OCI-LY7 (cell line): ENCODE results near the gene ITGA3. TPM values are rescaled to one million over a fixed set of nuclear protein-coding genes. Genes with fewer than 3 reads are reported as not detected.

Experiments
- BruUV-seq: library from RNA; stranded (reverse); fragments of 400-500 nt; replicated peaks from 2 replicates; lab custom pipeline; 2021; lab: Mats Ljungman, UMichigan
- CTCF ChIA-PET: fragments of 300-600 bp; sonication (Branson Sonifier 250); formaldehyde crosslinking; loops from one replicate; lab custom pipeline; 2022; ENCODE audit warnings: antibody characterized with exemption; ENCODE audit not compliant: unreplicated experiment; lab: Charles Lee
- POLR2A ChIA-PET: fragments of 300-600 bp; sonication (Branson Sonifier 250); formaldehyde crosslinking; loops from one replicate; lab custom pipeline; 2022; ENCODE audit warnings: antibody characterized with exemption; lab: Charles Lee
- DNase-seq: peaks from one replicate; pipeline ENCODE4 v3.0.0-alpha.2; 2015; ENCODE audit warnings: low spot score
- H2AFZ ChIP-seq: fragments of 200-600 bp; sonication (generic), shearing (Covaris generic); 2 replicates; pipeline ENCODE4 v1.6.1; 2014; ENCODE audit warnings: mild to moderate bottlenecking, antibody characterized with exemption, low read length, moderate library complexity
- H3K27ac ChIP-seq: fragments of 200-600 bp; sonication (generic); 2 replicates; pipeline ENCODE4 v1.5.1; 2014; ENCODE audit warnings: mixed run types, low read depth, mild to moderate bottlenecking, moderate library complexity, low read length, inconsistent platforms; ENCODE audit not compliant: poor library complexity, severe bottlenecking
- H3K36me3 ChIP-seq: fragments of 200-600 bp; sonication (generic); 2 replicates; pipeline ENCODE4 v1.6.1; 2014; ENCODE audit warnings: mild to moderate bottlenecking, antibody characterized with exemption, low read length, moderate library complexity, mixed read lengths; ENCODE audit not compliant: insufficient read depth
- H3K4me1 ChIP-seq: fragments of 200-600 bp; sonication (generic); 2 replicates; pipeline ENCODE4 v1.5.1; 2014; ENCODE audit warnings: mild to moderate bottlenecking, low read length; ENCODE audit not compliant: insufficient read depth, poor library complexity, severe bottlenecking
- H3K4me2 ChIP-seq: fragments of 200-600 bp; sonication (generic); 2 replicates; pipeline ENCODE4 v1.6.1; 2014; ENCODE audit warnings: mild to moderate bottlenecking, low read length
- H3K4me3 ChIP-seq: fragments of 200-600 bp; sonication (generic); 2 replicates; pipeline ENCODE4 v1.5.1; 2014; ENCODE audit warnings: mild to moderate bottlenecking, low read depth, low read length; ENCODE audit not compliant: poor library complexity, severe bottlenecking
- H3K79me2 ChIP-seq: fragments of 200-600 bp; sonication (generic); 2 replicates; pipeline ENCODE4 v1.6.1; 2016; ENCODE audit warnings: low read depth, mild to moderate bottlenecking, low read length, moderate library complexity, mixed read lengths; ENCODE audit not compliant: insufficient read depth
- H3K9me2 ChIP-seq: fragments of 200-600 bp; sonication (generic); 2 replicates; pipeline ENCODE4 v1.6.1; 2016; ENCODE audit warnings: mild to moderate bottlenecking, low read length, mixed read lengths; ENCODE audit not compliant: insufficient read depth
- H3K9me3 ChIP-seq: fragments of 200-600 bp; sonication (generic); 2 replicates; pipeline ENCODE4 v1.6.1; 2014; ENCODE audit warnings: mild to moderate bottlenecking, mixed run types, low read length, mixed read lengths
- H4K20me1 ChIP-seq: fragments of 200-600 bp; sonication (generic); 2 replicates; pipeline ENCODE4 v1.6.1; 2014; ENCODE audit warnings: mild to moderate bottlenecking, antibody characterized with exemption, low read length, moderate library complexity, mixed read lengths; ENCODE audit not compliant: insufficient read depth
- EZH2phosphoT487 ChIP-seq: fragments of 200-600 bp; sonication (generic); IDR thresholded peaks from 2 replicates; pipeline ENCODE4 v1.6.1; 2018; ENCODE audit warnings: low read depth, borderline replicate concordance, mild to moderate bottlenecking, mixed run types, antibody characterized with exemption, low read length, moderate library complexity, mixed read lengths
- intact Hi-C: fragments of 100-400 bp; cut with micrococcal nuclease; formaldehyde crosslinking; loops from one replicate; pipeline ENCODE4 v1.10.0; 2022; ENCODE audit not compliant: unreplicated experiment
- total RNA-seq, 2 experiments: library from RNA; depleted of rRNA in 1 of 2; stranded (reverse); fragments of >200 nt in 1 of 2; shearing (Covaris generic) in 1 of 2; gene quantifications; 2 replicates each; pipeline ENCODE4 v1.2.3, GENCODE V29; 2014 to 2022
- TF ChIP-seq, protein P1 (sequence below): fragments of 200-600 bp; sonication (generic); conservative IDR thresholded peaks from 2 replicates; pipeline ENCODE4 v1.5.1; 2014; ENCODE audit warnings: mild to moderate bottlenecking, antibody characterized with exemption, low read length, moderate library complexity, mixed read lengths

ITGA3 gene
- total RNA-seq, 2 experiments from 2014 or later: 15.2 to 30.7 TPM

DNA sequence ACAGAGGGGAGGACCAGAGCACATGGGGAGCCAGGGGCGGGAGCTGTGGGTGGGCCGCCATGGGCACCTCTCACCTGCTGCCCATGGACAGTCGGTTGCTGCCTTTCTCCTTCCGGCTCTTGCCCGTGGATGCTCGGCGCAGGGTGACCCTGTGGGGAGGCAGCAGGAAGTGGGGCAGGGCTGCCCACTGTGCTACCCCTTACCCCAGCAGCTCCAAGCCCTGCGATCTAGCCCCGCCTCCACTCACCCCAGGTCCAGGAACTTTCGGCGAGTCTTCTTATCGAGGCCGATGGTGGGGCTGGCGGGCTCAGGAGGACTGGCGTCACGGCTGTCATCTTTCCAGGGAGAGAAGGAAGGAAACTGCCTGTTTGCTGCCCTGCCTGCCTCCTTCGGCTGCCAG lies 59.8 kb downstream of the ITGA3 start:
- no peaks in the 10 kb centered on the region for H3K36me3 ChIP-seq
- no peaks in the 10 kb centered on the region for H3K4me1 ChIP-seq
- no peaks in the 10 kb centered on the region for H4K20me1 ChIP-seq
- H3K4me2 ChIP-seq: no peak overlapping the region
- no peak overlapping the region for H3K27ac ChIP-seq
- ChIA-PET POLR2A (no interaction called here), CTCF (no interaction called here)
- no peaks in the 10 kb centered on the region for H3K79me2 ChIP-seq
- DNase-seq: no peak
- no TSS peak for BruUV-seq
- intact Hi-C loops: loop anchor here (1.0 kb wide), 1 partner anchor 46 kb away; no protein-coding TSS in a partner anchor
- no peak overlapping the region for H3K4me3 ChIP-seq
- TF ChIP-seq EZH2phosphoT487: no peak
- TF ChIP-seq, protein P1, sequence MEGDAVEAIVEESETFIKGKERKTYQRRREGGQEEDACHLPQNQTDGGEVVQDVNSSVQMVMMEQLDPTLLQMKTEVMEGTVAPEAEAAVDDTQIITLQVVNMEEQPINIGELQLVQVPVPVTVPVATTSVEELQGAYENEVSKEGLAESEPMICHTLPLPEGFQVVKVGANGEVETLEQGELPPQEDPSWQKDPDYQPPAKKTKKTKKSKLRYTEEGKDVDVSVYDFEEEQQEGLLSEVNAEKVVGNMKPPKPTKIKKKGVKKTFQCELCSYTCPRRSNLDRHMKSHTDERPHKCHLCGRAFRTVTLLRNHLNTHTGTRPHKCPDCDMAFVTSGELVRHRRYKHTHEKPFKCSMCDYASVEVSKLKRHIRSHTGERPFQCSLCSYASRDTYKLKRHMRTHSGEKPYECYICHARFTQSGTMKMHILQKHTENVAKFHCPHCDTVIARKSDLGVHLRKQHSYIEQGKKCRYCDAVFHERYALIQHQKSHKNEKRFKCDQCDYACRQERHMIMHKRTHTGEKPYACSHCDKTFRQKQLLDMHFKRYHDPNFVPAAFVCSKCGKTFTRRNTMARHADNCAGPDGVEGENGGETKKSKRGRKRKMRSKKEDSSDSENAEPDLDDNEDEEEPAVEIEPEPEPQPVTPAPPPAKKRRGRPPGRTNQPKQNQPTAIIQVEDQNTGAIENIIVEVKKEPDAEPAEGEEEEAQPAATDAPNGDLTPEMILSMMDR: no peak
- H2AFZ ChIP-seq: no peak overlapping the region
- no peaks in the 10 kb centered on the region for H3K9me2 ChIP-seq
- no peaks in the 10 kb centered on the region for H3K9me3 ChIP-seq

DNA sequence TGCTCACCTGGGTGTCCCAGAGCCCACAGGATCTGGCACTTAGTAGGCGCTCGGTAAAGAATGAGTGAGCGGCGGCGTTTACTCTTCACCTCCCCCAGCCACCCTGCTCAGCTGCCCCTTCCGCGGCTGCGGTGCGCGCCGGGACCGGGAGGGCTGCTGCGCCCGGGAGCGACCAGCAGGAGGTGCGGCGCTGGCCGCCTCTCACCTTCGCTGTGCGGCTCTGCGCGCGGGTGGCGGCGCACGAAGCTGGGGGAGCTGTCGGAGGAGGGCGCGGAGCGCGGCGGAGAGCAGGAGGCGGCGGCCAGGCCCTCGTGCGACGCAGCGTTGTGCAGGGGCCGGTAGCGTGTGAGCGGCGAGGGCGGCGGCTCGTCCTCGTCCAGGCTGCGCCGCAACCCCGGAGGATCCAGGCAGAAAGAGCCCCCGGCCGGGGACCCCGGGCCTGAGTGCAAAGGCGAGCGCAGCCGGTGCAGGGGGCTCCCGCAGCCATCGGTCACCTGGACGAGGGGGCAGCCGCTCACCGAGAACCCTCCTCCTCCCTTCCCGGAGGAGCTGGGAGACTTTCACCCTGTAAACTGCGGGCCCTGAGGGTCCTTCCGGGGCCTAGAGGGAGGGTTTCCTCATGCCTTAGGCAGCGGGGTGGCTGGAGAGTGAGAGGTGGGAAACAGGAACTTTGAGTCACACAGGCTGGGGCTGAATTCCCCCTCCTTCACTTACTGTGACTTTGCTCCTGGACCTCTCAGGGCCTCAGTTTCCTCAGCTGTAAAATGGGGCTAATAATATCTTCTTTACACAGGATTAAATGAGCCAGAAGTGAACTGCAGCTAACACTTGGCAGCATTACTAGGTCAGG lies 61.5 kb downstream of the ITGA3 start:
- Histone ChIP-seq H3K36me3 (no peaks in the 10 kb centered on the region), H3K9me2 (no peaks in the 10 kb centered on the region), H3K4me3 (no peak overlapping the region), H3K9me3 (no peaks in the 10 kb centered on the region), H2AFZ (no peak overlapping the region), H3K4me1 (no peaks in the 10 kb centered on the region), H3K4me2 (0 out of 2 replicates have a peak overlapping the region, but pooled peaks have one; percentile 3), H4K20me1 (no peaks in the 10 kb centered on the region), H3K79me2 (no peaks in the 10 kb centered on the region), H3K27ac (no peak overlapping the region)
- POLR2A ChIA-PET: no interaction called here
- BruUV-seq: no TSS peak
- DNase-seq: peak; percentile 38
- TF ChIP-seq, protein P1: peak; percentile 57
- no peak for TF ChIP-seq EZH2phosphoT487
- CTCF ChIA-PET: no interaction called here
- intact Hi-C loops: no loop called here
